Activated naive CD8-positive, alpha-beta T cell treated with anti-CD3 and anti-CD28 coated beads, Interleukin-2, amount 50 U/mL, for 16 hours (primary cell): ENCODE results near the gene TMEM201.
A peak's percentile ranks its signal among the peaks of the same experiment; 100 is the strongest.
"Not testable (repeated sequence)": the region's sequence is repeated elsewhere in the genome, so short reads cannot be mapped to it uniquely, and the experiment has no call there.

Experiments used
- DNase-seq: peaks from one replicate; pipeline ENCODE4 v3.0.0-alpha.2; 2020; ENCODE audit warnings: low read depth, low spot score

The TMEM201 gene, protein sequence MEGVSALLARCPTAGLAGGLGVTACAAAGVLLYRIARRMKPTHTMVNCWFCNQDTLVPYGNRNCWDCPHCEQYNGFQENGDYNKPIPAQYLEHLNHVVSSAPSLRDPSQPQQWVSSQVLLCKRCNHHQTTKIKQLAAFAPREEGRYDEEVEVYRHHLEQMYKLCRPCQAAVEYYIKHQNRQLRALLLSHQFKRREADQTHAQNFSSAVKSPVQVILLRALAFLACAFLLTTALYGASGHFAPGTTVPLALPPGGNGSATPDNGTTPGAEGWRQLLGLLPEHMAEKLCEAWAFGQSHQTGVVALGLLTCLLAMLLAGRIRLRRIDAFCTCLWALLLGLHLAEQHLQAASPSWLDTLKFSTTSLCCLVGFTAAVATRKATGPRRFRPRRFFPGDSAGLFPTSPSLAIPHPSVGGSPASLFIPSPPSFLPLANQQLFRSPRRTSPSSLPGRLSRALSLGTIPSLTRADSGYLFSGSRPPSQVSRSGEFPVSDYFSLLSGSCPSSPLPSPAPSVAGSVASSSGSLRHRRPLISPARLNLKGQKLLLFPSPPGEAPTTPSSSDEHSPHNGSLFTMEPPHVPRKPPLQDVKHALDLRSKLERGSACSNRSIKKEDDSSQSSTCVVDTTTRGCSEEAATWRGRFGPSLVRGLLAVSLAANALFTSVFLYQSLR

DNA sequence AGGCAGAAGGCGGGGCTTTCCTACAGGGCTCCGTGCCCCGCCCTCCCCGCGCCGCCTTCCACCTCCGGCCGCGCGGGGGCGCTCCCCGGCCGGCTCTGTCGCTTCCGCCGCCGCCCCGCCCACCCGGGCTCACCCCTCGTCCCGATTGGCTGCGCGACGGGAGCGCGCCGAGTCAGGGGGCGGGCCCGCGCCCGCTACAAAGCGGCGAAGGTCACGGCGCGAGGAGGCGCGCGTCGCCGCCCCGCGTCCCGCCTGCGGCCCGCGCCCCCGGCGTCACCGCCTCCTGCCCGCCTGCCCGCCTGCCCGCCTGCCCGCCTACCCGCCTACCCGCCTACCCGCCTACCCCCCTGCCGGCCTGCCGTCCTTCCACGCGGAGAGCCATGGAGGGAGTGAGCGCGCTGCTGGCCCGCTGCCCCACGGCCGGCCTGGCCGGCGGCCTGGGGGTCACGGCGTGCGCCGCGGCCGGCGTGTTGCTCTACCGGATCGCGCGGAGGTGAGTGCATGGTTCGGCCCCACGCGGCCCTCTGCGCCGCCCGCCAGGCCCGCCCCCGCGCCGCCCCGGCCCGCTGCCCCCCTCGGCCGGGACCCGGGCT lies at the start of gene TMEM201:
Gene TMEM201, plus strand, starts transcription at position 361 of the 593 bp plus-strand sequence. Its CDS starts 20 bp downstream, at position 381.
- peak; percentile 88 for DNase-seq

DNA sequence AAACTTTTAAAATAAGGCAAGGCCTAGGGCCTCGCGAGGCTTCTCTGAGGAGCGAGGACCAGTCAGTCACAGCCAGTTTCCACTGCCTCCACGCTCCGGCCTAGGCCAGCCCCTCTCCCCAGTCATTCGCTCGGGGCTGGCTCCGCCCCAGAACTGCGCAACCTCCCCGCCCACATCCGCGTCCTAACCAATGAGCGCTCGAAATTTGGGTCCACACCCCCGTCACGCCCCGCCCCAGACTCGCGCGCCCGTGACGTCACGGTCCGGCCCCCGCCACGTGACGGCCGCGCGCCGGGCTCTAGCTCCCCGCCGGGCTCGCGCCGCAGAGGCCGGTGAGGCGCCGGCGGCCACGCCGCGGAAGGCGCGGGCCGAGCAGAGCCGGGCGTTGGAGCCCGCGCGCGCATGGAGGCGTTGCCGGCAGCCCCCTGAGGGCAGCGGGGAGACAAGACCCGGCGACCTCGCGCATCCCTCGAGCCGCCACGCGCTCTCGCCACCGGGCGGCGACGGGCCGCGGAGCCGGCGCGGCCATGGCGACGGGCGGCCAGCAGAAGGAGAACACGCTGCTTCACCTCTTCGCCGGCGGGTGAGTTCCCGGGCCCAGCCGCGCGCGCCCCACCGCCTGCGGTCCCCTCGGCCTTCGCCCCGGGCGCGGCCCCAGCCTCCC lies 49.4 kb upstream of the TMEM201 start, which contains the start of gene SLC25A33:
Gene SLC25A33, plus strand, starts transcription at position 301 of the 664 bp plus-strand sequence. Its CDS starts 227 bp downstream, at position 528.
- DNase-seq = peak; percentile 91

DNA sequence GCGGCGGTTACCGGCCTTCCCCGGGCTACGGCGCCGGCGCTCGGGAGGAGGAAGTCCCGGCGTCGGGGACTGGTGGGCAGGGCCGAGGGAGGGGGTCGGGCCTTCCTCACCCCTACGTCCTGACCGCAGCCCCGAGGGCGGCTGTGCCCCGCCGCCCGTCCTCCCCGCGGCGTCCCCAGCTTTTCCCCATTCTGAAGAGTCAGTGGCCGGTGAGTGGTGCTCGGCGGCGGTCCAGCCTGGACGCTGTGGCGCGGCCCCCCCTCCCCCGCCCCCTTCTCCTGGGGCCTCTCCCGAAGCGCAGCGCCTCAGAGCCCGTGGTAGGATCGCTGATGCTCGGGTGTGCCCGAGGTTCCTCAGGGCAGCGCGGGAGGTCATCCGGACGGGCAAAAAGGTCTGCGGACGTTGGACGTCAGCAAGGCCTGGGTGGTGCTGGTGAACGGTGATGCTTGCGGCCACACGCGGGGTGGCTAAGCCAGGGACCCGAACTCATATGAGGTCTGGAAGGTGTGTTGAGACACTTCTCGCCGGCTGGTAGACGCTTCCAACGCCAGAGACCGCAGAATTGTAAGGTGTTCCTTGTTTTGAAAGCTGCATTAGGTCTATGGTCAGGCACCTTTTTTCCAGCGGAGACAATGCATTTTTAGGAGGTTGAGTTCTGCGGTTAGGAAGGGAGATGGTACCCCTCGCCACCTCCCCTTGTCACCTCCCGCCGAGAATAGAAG lies 48.7 kb upstream of the TMEM201 start:
- DNase-seq = peak; percentile 1

DNA sequence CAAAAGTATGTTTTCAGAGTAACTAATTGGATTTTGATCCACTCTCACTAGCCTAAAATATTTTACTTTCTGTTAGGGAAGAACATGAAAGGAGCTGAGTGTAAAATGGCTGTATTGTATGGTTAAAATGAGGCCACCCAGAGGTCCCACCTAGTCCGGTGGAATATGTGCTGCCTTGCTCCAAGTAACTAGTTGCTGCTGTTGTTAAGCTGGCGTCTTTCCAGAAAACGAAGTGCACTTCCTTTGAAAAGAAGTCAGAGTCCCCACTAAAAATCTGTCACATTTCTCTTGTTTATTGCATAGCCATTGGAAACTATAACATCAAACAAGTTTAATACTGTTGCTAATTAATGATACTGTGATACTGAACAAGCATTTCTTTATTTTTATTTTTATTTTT lies 46.3 kb upstream of the TMEM201 start:
- DNase-seq = no peak

DNA sequence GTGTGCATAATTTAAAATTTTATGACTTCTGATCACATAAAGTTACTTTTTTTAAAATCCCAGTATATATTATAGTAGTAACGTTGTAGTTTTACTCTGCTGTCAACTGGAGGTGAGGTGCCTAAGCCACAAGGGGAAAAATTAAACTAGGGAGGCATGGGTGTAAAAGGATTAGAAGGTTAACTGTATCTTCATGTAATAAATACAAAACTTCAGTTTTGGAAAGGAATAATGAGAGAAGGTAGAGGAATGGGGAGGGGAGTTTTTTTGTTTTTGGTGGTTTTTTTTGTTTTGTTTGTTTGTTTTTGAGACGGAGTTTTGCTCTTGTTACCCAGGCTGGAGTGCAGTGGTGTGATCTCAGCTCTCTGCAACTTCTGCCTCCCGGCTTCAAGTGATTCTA lies 43.8 kb upstream of the TMEM201 start:
- no peak for DNase-seq

DNA sequence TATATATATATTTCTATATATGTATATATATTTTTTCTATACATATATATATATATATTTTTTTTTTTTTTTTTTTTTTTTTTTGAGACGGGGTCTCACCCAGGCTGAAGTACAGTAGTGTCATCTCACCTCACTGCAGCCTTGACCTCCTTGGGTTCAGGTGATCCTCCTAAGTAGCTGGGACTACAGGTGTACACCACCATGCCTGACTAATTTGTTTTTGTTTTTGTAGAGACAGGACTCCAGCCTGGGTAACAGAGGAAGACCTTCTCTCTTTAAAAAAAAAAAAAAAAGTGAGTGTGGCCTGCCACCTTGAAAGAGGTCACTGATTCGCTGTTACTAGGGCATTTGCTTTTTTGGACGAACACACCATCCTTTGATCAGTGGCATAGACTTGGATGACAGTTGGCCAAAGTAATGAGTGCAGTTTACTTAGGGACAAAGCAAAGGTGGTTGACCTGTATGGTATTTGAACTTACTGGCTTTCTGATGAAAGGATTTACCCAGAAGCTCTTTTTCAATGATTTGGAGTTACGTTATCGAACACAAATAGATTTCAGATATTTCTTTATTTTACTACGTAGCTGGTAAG lies 38.7 kb upstream of the TMEM201 start:
- no peak for DNase-seq

DNA sequence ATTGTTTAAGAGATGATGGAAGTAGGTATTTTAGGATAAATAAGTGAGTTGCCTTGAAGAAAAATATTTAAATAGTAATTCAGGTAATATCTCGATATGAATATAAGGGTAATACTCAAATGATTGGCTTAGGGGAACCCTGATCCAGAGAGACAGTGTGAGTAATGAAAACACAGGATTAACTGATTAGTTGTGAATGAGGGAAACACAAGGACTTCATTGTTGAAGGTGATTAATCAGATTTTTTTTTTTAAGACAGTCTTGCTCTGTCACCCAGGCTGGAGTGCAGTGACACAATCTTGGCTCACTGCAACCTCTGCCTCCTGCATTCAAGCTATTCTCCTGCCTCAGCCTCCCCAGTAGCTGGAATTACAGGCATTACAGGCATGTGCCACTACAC lies 36.7 kb upstream of the TMEM201 start:
- no peak for DNase-seq

DNA sequence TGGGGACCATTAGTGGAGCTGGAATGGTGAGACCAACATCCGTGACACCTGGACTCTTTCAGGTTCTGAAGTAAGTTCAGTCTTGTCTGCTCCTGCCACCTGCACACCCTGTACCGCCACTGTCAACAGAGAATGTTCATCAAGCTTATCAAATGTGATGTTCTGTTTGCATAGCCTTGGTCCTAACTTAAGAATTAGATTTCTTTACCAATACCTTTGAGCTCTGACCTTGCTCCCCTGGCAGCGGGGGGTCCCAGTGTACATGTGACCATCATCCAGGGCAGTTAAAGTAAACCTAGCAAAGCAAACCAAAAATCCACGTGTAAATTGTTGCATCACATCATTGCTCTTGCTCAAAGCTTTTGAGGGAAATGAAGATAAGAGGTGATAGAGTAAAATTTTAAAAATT lies 35.0 kb upstream of the TMEM201 start:
- no peak for DNase-seq

DNA sequence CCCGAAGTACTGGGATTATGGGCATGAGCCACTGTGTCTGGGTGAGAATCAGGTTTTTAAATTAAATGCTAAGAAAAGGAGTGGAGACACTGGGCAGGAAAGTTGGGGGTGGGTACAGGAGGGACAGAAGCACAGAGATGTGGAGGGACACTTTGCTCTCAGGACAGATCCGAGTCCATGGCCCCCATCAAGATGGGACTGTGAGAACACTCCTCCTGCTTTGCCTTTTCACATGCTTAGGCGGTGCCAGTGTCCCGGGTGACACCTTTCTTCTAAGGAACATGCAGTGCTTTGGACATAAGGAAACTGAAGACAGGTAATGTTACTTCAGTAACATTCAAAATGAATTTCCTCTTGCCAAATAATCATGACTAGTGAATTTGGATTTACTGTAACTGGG lies 32.8 kb upstream of the TMEM201 start:
- no peak for DNase-seq

DNA sequence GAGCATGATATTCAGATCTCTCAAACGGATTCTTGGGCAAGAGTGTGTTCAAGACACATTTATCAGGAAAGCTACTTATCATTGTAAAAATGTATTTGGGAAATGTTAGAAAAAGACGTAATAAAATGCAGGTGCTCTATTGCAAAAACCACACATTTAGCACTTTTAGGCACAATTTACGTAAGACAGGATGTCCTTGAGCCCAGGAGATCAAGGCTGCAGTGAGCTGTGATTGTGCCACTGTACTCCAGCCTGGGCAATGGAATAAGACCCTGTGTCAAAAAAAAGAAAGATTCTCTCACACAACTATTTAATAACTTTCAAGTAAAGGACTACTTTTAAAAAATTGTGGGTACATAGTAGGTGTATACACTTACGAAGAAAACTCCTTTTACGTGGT lies 31.1 kb upstream of the TMEM201 start:
- DNase-seq = no peak

DNA sequence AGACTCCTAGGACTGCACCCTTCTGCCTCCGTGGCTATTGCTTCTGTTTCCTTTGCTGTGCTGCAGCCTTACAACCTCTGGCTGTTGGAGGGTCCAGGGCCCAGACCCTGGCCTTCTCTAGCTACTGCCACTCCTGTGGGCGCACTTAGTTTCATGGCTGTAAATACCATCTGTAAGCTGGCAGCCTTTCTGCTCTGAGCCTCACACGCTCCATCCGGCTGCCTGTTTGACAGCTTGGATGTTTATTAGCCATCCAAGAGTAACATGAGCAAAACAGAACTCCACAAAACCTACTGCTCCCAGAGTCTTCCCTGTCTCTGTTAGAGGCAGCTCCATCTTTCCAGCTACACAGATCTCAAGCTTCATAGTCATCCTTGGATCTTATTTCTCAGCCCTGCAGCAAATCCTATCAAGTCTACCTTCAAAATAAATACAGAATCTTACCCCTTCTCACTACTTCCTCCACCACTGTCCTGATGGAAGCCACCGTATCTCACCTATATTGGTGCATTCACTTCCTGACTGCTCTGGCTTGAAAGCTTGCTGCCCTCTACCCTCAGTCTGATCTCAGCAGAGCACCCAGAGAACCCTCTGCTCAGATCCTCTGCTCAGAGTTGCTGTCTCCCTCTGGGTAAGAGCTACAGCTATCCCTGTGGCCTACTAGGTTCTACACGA lies 30.3 kb upstream of the TMEM201 start:
- DNase-seq = no peak

DNA sequence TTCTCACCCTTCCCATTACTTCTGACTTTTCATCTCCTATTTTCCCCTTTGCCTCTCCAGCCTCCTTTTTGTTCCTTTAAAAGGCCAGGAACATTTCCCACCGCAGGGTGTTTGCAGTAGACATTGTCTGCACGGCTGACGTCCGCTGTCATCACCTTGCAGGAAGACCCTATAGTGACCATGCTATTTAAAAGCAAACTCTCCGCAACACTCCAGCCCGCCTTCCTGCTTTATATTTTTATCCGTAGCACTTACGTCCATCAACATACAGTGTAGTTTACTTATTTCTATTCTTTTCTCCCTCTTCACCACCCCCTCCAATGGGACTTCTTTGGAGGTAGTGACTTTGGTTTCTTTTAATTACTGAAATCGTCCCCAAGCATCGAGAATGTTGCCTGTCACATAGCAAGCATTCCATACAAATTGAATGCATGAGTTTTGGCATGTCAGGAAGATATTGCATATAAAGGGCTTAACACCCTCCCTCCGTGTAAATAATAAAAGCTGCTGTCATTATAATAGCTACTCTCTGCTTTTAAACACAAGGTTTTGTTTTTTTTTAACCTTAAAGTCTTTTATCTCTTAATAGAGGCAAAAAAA lies 29.7 kb upstream of the TMEM201 start:
- no peak for DNase-seq

DNA sequence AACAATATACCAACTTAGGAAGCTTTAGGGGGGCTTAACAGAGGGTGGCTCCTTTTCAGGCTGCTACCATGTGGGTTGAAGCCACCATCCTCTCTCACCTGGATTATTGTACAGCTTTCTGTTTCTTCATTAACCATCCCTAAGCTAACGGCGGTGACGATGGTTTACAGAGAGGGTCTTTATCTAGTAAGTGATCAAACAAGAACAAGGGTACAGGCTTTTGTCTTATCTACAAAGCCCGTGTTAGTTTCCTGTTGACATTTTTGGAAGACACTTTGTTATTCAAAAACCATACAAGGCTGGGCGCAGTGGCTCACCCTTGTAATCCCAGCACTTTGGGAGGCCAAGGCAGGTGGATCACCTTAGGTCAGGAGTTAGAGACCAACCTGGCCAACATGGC lies 29.0 kb upstream of the TMEM201 start:
- DNase-seq = no peak

DNA sequence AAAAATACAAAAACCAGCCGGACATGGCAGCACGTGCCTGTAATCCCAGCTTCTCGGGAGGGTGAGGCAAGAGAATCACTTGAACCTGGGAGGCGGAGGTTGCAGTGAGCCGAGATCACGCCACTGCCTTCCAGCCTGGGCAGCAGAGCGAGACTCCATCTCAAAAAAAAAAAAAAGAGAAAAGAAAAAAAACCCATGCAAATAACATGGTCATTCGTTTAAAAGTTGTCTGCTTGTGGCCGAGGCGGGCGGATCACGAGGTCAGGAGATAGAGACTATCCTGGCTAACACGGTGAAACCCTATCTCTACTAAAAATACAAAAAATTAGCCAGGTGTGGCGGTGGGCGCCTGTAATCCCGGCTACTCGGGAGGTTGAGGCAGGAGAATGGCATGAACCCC lies 28.6 kb upstream of the TMEM201 start:
- DNase-seq = not testable (repeated sequence)

DNA sequence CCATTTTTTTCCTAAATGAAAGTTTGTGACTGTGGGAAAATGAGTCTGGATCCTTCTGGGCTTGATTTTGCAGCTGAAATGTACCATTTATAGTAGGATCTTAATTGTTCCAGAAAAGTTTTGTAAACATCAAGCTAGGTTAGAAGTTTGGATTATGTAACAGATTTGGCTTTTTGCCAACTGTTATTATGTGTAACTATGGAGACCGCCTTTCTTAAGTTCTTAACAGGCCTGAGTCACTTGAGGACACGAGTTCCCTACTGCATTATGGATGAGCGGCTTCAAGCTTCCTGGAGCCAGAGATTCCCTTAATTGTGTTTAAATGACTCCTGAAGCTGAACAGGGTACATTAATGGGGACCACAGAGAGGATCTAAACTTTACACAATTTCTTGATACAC lies 27.3 kb upstream of the TMEM201 start:
- no peak for DNase-seq

DNA sequence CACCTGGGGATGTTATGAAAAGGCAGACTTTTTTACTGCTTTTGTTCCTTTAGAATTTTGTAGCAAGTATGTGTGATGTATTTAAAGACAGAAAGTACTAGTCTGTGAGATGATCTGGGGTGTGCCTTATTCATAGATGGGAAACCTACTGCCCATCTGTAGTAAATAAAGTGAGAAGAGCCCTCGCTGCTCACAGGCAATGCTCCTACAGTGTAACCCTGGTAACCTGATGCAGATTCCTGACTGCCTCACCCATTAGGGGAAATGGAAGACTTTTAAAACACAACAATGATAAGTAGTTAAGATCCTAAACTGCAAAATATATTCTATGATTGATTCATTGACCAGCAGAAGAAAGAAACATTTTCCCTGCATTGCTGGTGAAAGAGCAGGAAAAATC lies 19.4 kb upstream of the TMEM201 start:
- no peak for DNase-seq

DNA sequence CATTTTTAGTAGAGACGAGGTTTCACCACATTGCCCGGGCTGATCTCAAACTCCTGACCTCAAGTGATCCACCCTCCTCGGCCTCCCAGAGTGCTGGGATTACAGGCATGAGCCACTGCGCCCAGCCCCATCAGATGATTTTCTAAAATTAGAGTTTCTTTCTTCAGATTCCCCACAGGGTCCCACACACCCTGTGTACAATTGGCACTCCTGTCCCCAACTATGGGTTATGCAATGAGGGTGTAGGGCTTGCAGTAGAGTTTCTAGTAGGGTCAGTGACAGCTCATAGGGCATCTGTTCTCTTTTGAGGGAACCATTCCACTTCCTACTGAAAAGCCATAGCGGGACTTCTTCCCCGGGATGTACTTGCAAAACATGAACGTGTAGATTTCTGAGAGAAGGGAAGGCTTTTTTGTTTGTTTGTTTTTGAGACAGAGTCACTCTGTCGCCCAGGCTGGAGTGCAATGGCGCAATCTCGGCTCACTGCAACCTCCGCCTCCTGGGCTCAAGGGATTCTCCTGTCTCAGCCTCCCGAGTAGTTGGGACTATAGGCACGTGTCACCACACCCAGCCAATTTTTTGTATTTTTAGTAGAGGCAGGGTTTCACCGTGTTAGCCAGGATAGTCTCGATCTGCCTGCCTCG lies 17.7 kb upstream of the TMEM201 start:
- DNase-seq = not testable (repeated sequence)

DNA sequence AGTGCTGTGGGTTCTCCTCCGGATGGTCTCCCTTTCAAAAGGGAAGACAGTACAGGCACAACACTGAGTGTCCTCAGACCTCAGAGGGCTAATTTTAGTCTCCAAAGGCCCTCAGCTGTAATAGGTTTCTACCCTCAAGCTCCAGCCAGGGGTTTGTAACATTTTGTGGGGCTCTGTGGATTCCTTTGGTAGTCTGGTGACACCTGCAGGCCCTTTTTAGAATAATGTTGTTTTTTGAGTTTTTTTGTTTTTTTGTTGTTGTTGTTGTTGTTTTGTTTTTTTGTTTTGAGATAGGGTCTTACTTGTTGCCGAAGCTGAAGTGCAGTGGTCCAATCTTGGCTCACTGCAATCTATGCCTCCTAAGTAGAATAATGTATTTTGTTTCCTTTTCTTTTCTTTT lies 15.0 kb upstream of the TMEM201 start:
- no peak for DNase-seq

DNA sequence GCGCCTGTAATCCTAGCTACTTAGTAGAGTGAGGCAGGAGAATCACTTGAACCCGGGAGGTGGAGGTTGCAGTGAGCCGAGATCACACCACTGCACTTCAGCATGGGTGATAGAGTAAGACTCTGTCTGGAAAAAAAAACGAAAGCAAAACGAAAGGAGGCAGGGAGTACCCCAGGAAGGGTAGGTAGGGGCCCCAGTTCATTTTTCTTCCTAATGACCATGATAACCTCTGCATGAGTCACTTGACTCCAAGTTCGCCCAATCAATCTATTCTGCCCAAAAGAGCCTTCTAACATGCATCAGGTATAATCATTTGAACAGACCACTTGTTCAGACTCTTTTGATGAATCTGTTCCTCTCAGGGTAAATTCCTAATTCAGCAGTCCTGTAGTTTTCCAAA lies 13.2 kb upstream of the TMEM201 start:
- DNase-seq = no peak

DNA sequence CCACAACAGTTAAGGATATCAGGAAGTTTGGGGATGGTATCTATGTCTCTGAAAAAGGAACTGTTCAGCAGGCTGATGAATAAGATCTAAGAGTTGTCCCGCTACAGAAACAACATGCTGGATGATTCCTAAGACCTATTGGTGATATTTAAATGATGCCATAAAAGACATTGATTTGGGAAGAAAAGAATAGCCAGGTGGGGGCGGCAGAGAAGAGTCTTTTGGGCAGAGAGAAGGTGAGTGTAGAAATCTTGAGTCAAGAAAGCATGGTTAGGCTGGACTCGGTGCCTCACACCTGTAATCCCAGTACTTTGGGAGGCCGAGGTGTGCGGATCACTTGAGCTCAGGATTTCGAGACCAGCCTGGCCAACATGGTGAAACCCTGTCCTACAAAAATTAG lies 11.8 kb upstream of the TMEM201 start:
- no peak for DNase-seq
